ENCODE data around the gene DCN.

DNA sequence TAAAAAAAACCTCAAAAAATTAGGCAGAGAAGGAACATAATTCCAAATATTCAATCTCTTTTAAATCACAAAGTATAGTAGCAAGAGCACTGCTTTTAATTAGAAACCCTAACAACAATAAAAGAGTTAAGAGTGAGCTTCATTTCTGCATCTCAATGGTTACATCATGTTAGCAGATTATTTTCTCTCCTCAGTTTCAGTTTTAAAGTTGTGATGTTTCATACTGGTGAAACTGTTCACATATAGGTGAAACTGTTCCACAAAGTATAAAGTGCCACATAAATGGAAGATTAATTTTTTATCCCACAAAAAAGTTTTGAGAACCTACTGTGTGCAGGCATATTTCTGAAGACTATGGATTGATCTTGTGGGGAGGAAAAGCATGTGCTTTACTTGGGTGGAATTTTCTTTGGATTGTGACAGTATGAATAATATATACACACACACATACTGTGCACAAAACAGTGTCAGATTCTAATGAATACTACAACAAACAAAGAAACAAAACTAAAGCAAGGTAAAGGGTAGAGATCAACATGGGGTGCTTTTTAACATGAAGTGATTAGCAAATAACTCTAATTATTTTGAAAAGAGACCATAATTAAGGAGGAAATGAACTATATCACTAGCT lies 88.5 kb downstream of the DCN start:
- TF ChIP-seq, protein P1, sequence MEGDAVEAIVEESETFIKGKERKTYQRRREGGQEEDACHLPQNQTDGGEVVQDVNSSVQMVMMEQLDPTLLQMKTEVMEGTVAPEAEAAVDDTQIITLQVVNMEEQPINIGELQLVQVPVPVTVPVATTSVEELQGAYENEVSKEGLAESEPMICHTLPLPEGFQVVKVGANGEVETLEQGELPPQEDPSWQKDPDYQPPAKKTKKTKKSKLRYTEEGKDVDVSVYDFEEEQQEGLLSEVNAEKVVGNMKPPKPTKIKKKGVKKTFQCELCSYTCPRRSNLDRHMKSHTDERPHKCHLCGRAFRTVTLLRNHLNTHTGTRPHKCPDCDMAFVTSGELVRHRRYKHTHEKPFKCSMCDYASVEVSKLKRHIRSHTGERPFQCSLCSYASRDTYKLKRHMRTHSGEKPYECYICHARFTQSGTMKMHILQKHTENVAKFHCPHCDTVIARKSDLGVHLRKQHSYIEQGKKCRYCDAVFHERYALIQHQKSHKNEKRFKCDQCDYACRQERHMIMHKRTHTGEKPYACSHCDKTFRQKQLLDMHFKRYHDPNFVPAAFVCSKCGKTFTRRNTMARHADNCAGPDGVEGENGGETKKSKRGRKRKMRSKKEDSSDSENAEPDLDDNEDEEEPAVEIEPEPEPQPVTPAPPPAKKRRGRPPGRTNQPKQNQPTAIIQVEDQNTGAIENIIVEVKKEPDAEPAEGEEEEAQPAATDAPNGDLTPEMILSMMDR (IDR thresholded peaks at IDR 0.05), result no peak
- TF ChIP-seq POLR2A (IDR thresholded peaks at IDR 0.05), result no peak

Data from vagina (tissue), 2 donors.